ENCODE data around the gene BMS1.

DNA sequence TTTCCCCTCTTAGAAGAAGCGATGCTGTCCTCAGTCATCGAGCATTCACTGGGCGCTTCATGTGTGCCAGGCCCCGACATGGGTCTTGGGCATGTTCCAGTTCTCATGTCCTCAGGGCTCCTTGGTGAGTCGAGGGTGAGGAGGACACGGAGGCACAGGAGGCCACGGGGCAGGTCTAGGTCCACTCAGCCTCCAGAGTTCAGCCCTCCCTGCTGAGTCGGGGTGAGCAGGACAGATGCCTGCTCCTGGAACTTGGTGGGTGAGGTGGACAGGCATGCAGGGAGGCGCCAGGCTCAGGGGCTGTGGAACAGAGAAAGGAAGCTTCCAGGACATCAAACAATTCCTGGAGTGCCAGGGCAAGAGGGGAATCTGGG is 87.4 kb downstream of the BMS1 start:
- TF ChIP-seq ZFX (IDR thresholded peaks at IDR 0.05), result no peak
- TF ChIP-seq, protein P1, sequence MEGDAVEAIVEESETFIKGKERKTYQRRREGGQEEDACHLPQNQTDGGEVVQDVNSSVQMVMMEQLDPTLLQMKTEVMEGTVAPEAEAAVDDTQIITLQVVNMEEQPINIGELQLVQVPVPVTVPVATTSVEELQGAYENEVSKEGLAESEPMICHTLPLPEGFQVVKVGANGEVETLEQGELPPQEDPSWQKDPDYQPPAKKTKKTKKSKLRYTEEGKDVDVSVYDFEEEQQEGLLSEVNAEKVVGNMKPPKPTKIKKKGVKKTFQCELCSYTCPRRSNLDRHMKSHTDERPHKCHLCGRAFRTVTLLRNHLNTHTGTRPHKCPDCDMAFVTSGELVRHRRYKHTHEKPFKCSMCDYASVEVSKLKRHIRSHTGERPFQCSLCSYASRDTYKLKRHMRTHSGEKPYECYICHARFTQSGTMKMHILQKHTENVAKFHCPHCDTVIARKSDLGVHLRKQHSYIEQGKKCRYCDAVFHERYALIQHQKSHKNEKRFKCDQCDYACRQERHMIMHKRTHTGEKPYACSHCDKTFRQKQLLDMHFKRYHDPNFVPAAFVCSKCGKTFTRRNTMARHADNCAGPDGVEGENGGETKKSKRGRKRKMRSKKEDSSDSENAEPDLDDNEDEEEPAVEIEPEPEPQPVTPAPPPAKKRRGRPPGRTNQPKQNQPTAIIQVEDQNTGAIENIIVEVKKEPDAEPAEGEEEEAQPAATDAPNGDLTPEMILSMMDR (conservative IDR thresholded peaks at IDR 0.05), result no peak

All from C4-2B (cell line).